OCI-LY7 (cell line): Measurements from ENCODE around the gene IGFALS. TPM values are rescaled to one million over a fixed set of nuclear protein-coding genes. Genes with fewer than 3 reads are reported as not detected.

Experiments
- BruUV-seq: library from RNA; stranded (reverse); fragments of 400-500 nt; replicated peaks from 2 replicates; lab custom pipeline; 2021; lab: Mats Ljungman, UMichigan
- CTCF ChIA-PET: fragments of 300-600 bp; sonication (Branson Sonifier 250); formaldehyde crosslinking; loops from one replicate; lab custom pipeline; 2022; ENCODE audit warnings: antibody characterized with exemption; ENCODE audit not compliant: unreplicated experiment; lab: Charles Lee
- POLR2A ChIA-PET: fragments of 300-600 bp; sonication (Branson Sonifier 250); formaldehyde crosslinking; loops from one replicate; lab custom pipeline; 2022; ENCODE audit warnings: antibody characterized with exemption; lab: Charles Lee
- DNase-seq: peaks from one replicate; pipeline ENCODE4 v3.0.0-alpha.2; 2015; ENCODE audit warnings: low spot score
- H2AFZ ChIP-seq: fragments of 200-600 bp; sonication (generic), shearing (Covaris generic); 2 replicates; pipeline ENCODE4 v1.6.1; 2014; ENCODE audit warnings: mild to moderate bottlenecking, antibody characterized with exemption, low read length, moderate library complexity
- H3K27ac ChIP-seq: fragments of 200-600 bp; sonication (generic); 2 replicates; pipeline ENCODE4 v1.5.1; 2014; ENCODE audit warnings: mixed run types, low read depth, mild to moderate bottlenecking, moderate library complexity, low read length, inconsistent platforms; ENCODE audit not compliant: poor library complexity, severe bottlenecking
- H3K36me3 ChIP-seq: fragments of 200-600 bp; sonication (generic); 2 replicates; pipeline ENCODE4 v1.6.1; 2014; ENCODE audit warnings: mild to moderate bottlenecking, antibody characterized with exemption, low read length, moderate library complexity, mixed read lengths; ENCODE audit not compliant: insufficient read depth
- H3K4me1 ChIP-seq: fragments of 200-600 bp; sonication (generic); 2 replicates; pipeline ENCODE4 v1.5.1; 2014; ENCODE audit warnings: mild to moderate bottlenecking, low read length; ENCODE audit not compliant: insufficient read depth, poor library complexity, severe bottlenecking
- H3K4me2 ChIP-seq: fragments of 200-600 bp; sonication (generic); 2 replicates; pipeline ENCODE4 v1.6.1; 2014; ENCODE audit warnings: mild to moderate bottlenecking, low read length
- H3K4me3 ChIP-seq: fragments of 200-600 bp; sonication (generic); 2 replicates; pipeline ENCODE4 v1.5.1; 2014; ENCODE audit warnings: mild to moderate bottlenecking, low read depth, low read length; ENCODE audit not compliant: poor library complexity, severe bottlenecking
- H3K79me2 ChIP-seq: fragments of 200-600 bp; sonication (generic); 2 replicates; pipeline ENCODE4 v1.6.1; 2016; ENCODE audit warnings: low read depth, mild to moderate bottlenecking, low read length, moderate library complexity, mixed read lengths; ENCODE audit not compliant: insufficient read depth
- H3K9me2 ChIP-seq: fragments of 200-600 bp; sonication (generic); 2 replicates; pipeline ENCODE4 v1.6.1; 2016; ENCODE audit warnings: mild to moderate bottlenecking, low read length, mixed read lengths; ENCODE audit not compliant: insufficient read depth
- H3K9me3 ChIP-seq: fragments of 200-600 bp; sonication (generic); 2 replicates; pipeline ENCODE4 v1.6.1; 2014; ENCODE audit warnings: mild to moderate bottlenecking, mixed run types, low read length, mixed read lengths
- H4K20me1 ChIP-seq: fragments of 200-600 bp; sonication (generic); 2 replicates; pipeline ENCODE4 v1.6.1; 2014; ENCODE audit warnings: mild to moderate bottlenecking, antibody characterized with exemption, low read length, moderate library complexity, mixed read lengths; ENCODE audit not compliant: insufficient read depth
- CTCF ChIP-seq: fragments of 200-600 bp; sonication (generic); conservative IDR thresholded peaks from 2 replicates; pipeline ENCODE4 v1.5.1; 2014; ENCODE audit warnings: mild to moderate bottlenecking, antibody characterized with exemption, low read length, moderate library complexity, mixed read lengths
- EZH2phosphoT487 ChIP-seq: fragments of 200-600 bp; sonication (generic); IDR thresholded peaks from 2 replicates; pipeline ENCODE4 v1.6.1; 2018; ENCODE audit warnings: low read depth, borderline replicate concordance, mild to moderate bottlenecking, mixed run types, antibody characterized with exemption, low read length, moderate library complexity, mixed read lengths
- intact Hi-C: fragments of 100-400 bp; cut with micrococcal nuclease; formaldehyde crosslinking; loops from one replicate; pipeline ENCODE4 v1.10.0; 2022; ENCODE audit not compliant: unreplicated experiment
- total RNA-seq, 2 experiments: library from RNA; depleted of rRNA in 1 of 2; stranded (reverse); fragments of >200 nt in 1 of 2; shearing (Covaris generic) in 1 of 2; gene quantifications; 2 replicates each; pipeline ENCODE4 v1.2.3, GENCODE V29; 2014 to 2022

IGFALS gene
- total RNA-seq, 2 experiments from 2014 or later, result 0.13 TPM; not detected in 1

- TF ChIP-seq CTCF (no peak), EZH2phosphoT487 (no peak)
- no peak overlapping the region for H3K4me2 ChIP-seq
- H2AFZ ChIP-seq, result no peak overlapping the region
- H3K4me3 ChIP-seq, result no peak overlapping the region
- intact Hi-C loops, result no loop called here
- ChIA-PET CTCF (no interaction called here), POLR2A (interaction anchor here (0.6 kb wide), 1 partner anchor 278 kb away, joined by 3 read pairs; no protein-coding TSS in a partner anchor)
- DNase-seq, result no peak
- H3K27ac ChIP-seq, result no peak overlapping the region
- H3K9me2 ChIP-seq, result no peaks in the 10 kb centered on the region
- BruUV-seq, result no TSS peak
- no peaks in the 10 kb centered on the region for H3K4me1 ChIP-seq
- peaks cover 50% of the 10 kb centered on the region for H3K36me3 ChIP-seq
- no peaks in the 10 kb centered on the region for H3K9me3 ChIP-seq
- no peaks in the 10 kb centered on the region for H3K79me2 ChIP-seq
- H4K20me1 ChIP-seq, result no peaks in the 10 kb centered on the region
Measured at GRCh38 chr16:1751946-1752345, 41.6 kb downstream of the IGFALS start.

GRCh38 chr16:1749152-1750117 is 44.1 kb downstream of the IGFALS start:
- no TSS peak for BruUV-seq
- Histone ChIP-seq H3K36me3 (peaks cover 58% of the 10 kb centered on the region), H4K20me1 (no peaks in the 10 kb centered on the region), H3K27ac (no peak overlapping the region), H3K9me2 (no peaks in the 10 kb centered on the region), H3K79me2 (no peaks in the 10 kb centered on the region), H3K4me1 (no peaks in the 10 kb centered on the region), H3K4me3 (no peak overlapping the region), H3K9me3 (no peaks in the 10 kb centered on the region), H2AFZ (no peak overlapping the region), H3K4me2 (no peak overlapping the region)
- ChIA-PET POLR2A (no interaction called here), CTCF (no interaction called here)
- TF ChIP-seq EZH2phosphoT487, result no peak
- no peak for TF ChIP-seq CTCF
- no peak for DNase-seq
- intact Hi-C loops, result no loop called here

- H3K79me2 ChIP-seq, result no peaks in the 10 kb centered on the region
- H3K9me3 ChIP-seq, result no peaks in the 10 kb centered on the region
- DNase-seq, result no peak
- no peak overlapping the region for H3K27ac ChIP-seq
- no peak overlapping the region for H2AFZ ChIP-seq
- peaks cover 61% of the 10 kb centered on the region for H3K36me3 ChIP-seq
- intact Hi-C loops, result no loop called here
- no peaks in the 10 kb centered on the region for H3K9me2 ChIP-seq
- TF ChIP-seq EZH2phosphoT487 (no peak), CTCF (no peak)
- H3K4me1 ChIP-seq, result no peaks in the 10 kb centered on the region
- no peak overlapping the region for H3K4me2 ChIP-seq
- H4K20me1 ChIP-seq, result no peaks in the 10 kb centered on the region
- CTCF ChIA-PET, result interaction anchor here (0.6 kb wide), 1 partner anchor 9 kb away, joined by 4 read pairs; no protein-coding TSS in a partner anchor
- H3K4me3 ChIP-seq, result no peak overlapping the region
- no TSS peak for BruUV-seq
- POLR2A ChIA-PET, result no interaction called here
Measured at GRCh38 chr16:1747934-1748333, 45.6 kb downstream of the IGFALS start.
